Measurements from ENCODE around the gene QPRT.
"Not testable (repeated sequence)": the region's sequence is repeated elsewhere in the genome, so short reads cannot be mapped to it uniquely, and the experiment has no call there.

The QPRT gene

DNA sequence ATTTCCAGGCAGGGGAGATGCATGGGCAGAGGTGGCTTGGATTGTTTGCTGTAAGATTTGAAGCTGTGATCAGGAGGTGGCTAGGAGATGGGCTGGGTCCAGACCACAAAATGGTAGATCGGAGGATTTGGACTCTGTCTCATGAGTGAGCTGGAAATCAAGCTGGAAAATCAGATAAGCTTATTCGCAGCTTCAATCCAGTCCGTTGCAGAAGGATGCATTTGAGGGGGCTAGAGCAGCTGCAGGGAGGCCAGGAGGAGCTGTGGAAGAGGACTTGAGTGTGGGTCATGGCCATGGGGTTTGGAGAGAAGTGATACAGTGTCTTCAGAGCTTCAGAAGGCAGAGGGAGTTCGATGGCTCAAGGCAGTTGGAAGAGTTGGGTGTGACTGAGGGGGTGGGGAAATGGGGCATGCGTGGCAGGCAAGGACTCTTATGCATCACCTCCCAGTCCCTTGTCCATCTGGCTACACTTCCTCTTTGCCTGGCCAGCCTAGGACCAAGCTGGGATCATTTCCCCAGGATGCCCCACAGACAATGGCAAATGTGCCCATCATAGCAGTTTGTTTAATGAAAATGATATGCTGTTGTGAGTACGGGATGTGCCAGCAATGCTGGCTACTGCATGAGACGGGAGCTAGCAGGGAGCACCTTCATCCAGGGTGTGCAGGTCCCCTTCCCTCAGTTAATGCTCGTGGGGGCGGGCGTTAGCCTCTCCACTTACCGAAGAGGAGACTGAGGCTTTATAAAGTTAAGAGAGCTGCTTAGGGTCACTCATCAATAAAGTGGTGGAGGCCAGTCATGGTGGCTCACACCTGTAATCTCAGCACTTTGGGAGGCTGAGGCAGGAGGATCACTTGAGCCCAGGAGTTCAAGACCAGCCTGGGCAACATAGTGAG, 20.6 kb downstream of the QPRT start:
- ChIA-PET POLR2A (interaction anchor here (0.5 kb wide), 1 partner anchor 37 kb away, joined by 3 read pairs; no protein-coding TSS in a partner anchor), CTCF (interaction anchor here (0.9 to 4.9 kb wide), 26 partner anchors 8 to 356 kb away, joined by 3 to 32 read pairs (median 6); partner anchors contain the start of genes KIF22 and TLCD3B)
- DNase-seq (ENCODE audit: extremely low spot score), result no peak
- TF ChIP-seq, protein P1, sequence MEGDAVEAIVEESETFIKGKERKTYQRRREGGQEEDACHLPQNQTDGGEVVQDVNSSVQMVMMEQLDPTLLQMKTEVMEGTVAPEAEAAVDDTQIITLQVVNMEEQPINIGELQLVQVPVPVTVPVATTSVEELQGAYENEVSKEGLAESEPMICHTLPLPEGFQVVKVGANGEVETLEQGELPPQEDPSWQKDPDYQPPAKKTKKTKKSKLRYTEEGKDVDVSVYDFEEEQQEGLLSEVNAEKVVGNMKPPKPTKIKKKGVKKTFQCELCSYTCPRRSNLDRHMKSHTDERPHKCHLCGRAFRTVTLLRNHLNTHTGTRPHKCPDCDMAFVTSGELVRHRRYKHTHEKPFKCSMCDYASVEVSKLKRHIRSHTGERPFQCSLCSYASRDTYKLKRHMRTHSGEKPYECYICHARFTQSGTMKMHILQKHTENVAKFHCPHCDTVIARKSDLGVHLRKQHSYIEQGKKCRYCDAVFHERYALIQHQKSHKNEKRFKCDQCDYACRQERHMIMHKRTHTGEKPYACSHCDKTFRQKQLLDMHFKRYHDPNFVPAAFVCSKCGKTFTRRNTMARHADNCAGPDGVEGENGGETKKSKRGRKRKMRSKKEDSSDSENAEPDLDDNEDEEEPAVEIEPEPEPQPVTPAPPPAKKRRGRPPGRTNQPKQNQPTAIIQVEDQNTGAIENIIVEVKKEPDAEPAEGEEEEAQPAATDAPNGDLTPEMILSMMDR (IDR thresholded peaks at IDR 0.05; ENCODE audit: control extremely low read depth, extremely low read depth, low read depth, missing control alignments), result no peak

DNA sequence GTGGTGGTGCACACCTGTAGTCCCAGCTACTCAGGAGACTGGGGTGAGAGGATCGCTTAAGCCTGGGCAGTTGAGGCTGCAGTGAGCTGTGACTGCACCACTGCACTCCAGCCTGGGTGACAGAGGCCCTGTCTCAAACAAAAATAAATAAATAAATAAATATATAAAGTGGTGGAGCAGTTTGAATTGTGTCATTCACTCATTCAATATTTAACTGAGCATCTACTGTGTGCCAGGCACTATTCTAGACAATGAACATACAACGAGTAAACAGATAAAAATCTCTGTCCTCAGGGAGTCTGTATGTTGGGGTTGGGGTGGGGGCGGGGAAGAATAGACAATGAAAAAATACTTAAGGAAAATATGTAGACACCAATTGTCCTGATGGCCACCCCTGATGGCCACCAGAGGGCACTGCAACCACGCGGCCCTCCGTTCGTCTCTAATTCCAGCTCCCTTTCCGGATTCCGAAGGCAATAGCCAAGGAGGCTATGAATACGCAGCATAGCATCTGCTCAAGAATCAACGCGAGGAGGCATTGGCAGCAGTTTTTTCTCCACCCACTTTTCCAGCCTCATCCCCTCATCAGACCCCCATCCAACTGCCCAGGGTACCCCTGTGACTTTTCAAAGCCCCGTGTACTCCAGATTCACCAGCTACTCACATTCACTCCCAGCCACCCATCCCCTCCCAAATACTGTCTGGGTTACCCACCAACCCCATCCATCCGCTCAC, 21.4 kb downstream of the QPRT start:
- TF ChIP-seq, protein P1 (IDR thresholded peaks at IDR 0.05; ENCODE audit: control extremely low read depth, extremely low read depth, low read depth, missing control alignments), result peak; percentile 56
- POLR2A ChIA-PET, result interaction anchor here (0.5 kb wide), 1 partner anchor 38 kb away, joined by 3 read pairs; no protein-coding TSS in a partner anchor
- CTCF ChIA-PET, result interaction anchor here (0.9 to 4.9 kb wide), 28 partner anchors 9 to 355 kb away, joined by 3 to 32 read pairs (median 5); partner anchors contain the start of genes KIF22 and TLCD3B
- DNase-seq (ENCODE audit: extremely low spot score), result peak; percentile 73

DNA sequence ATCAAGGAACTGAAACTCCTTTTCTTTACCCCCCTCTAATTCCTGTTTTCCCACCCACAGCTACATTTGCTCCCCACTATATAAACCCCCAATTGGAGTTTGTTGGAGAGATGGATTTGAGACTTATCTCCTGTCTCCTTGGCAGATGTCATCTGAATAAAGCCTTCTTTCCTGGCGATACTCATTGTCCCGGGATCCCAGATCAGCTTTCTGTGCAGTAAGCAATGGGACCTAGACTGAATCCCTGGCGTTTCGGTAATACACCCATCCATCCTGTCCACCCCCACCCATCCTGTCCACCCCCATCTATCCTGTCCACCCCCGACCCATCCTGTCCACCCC, 22.2 kb downstream of the QPRT start:
- TF ChIP-seq, protein P1 (IDR thresholded peaks at IDR 0.05; ENCODE audit: control extremely low read depth, extremely low read depth, low read depth, missing control alignments), result no peak
- DNase-seq (ENCODE audit: extremely low spot score), result no peak
- ChIA-PET POLR2A (no interaction called here), CTCF (interaction anchor here (1.1 to 4.9 kb wide), 15 partner anchors 10 to 331 kb away, joined by 3 to 32 read pairs (median 10); partner anchors contain the start of genes KIF22 and TLCD3B)

DNA sequence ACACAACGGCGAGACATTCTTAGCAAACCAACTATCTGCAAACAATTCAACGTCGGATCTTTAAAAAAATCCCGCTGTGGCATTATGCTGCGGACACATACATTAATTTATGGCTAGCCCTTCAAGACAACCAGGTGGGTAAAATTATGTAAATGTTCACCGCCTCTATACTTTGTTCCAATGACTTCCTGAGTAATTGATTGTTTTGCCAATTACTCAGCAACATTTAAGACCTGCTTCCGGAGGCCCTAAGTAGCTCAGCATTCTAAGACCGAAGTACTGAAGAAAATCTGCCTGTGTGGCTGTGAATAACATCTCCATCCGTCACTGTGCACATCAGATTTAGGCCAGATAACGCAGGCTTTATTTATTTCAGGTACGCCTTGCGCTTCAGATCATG, 23.3 kb downstream of the QPRT start:
- TF ChIP-seq, protein P1 (IDR thresholded peaks at IDR 0.05; ENCODE audit: control extremely low read depth, extremely low read depth, low read depth, missing control alignments), result no peak
- CTCF ChIA-PET, result interaction anchor here (0.6 to 4.9 kb wide), 11 partner anchors 10 to 330 kb away, joined by 3 to 32 read pairs (median 5); partner anchors contain the start of gene TLCD3B
- no peak for DNase-seq (ENCODE audit: extremely low spot score)
- POLR2A ChIA-PET, result interaction anchor here (0.6 kb wide), 1 partner anchor 256 kb away, joined by 4 read pairs; no protein-coding TSS in a partner anchor

DNA sequence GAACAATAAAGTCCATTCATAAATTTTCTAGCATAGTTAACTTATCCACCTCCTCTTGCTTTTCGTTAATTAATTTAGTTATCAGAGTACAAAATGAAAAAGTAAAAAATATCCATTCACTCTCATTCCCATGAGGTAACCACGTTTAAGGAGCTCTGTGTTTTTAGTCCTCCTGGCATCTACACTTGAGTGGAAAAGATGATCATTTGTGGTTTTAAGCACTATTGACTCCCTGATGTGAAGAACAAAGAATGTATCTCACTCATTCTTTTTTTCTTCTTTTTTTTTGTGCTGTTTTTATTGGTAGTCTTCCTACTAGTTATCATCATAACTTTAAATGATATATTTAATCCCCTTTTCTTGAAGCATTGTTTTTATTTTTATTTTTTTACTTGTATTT, 26.1 kb downstream of the QPRT start:
- TF ChIP-seq, protein P1 (IDR thresholded peaks at IDR 0.05; ENCODE audit: control extremely low read depth, extremely low read depth, low read depth, missing control alignments), result no peak
- CTCF ChIA-PET, result interaction anchor here (1.2 to 2.1 kb wide), 4 partner anchors 12 to 143 kb away, joined by 3 to 6 read pairs (median 4); partner anchors contain the start of gene PAGR1
- POLR2A ChIA-PET, result no interaction called here
- no peak for DNase-seq (ENCODE audit: extremely low spot score)

DNA sequence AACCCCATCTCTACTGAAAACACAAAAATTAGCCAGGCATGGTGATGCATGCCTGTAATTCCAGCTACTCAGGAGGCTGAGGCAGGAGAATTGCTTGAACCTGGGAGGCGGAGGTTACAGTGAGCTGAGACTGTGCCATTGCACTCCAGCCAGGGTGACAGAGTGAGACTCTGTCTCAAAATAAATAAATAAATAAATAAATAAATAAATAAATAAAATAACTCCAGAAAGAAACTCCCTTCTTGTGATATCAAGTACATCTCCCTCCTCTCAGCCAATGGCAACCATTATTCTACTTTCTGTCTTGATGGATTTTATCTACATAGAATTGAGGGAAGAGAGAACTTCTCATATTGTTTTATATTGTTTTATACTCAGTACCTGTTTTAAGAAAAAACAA, 28.2 kb downstream of the QPRT start:
- CTCF ChIA-PET, result interaction anchor here (1.3 kb wide), 1 partner anchor 78 kb away, joined by 3 read pairs; no protein-coding TSS in a partner anchor
- POLR2A ChIA-PET; DNase-seq (ENCODE audit: extremely low spot score): not testable (repeated sequence)
